ENCODE measurements around the gene FAM151A.

FAM151A gene

DNA sequence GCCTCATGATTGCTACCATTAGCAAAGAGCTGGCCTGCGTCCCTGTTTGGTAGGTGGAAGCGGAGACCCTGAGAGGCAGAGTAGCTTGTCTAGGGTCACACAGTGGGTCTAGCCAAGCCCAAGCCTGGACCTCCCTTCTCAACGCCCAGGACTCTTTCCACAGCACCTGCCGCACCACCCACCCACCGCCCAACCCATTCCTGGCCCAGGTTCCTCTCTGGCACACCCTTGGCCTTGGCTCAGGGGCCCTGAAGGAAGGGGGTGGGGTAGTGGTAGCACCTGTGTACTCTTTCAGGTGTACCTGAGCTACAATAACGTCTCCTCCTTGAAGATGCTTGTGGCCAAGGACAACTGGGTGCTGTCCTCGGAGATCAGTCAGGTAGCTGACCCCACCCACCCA is 19.3 kb downstream of the FAM151A start:
- DNase-seq (ENCODE audit: low read depth), result no peak

DNA sequence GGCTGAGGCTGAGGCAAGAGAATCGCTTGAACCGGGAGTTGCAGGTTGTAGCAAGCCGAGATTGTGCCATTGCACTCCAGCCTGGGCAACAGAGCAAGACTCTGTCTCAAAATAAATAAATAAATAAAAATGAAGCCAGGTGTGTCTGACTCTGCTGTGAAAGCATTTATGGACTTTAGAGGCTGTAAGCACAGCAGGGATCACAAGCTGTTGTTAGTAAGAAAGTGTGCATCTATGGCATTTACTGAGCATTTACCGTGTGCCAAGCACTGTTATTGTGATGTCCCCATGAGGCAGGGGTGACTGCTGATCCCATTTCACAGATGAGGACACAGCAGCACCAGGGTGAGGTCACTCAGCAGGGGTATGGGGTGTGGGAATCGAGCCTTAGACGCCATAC is 20.1 kb downstream of the FAM151A start:
- DNase-seq (ENCODE audit: low read depth), result no peak

DNA sequence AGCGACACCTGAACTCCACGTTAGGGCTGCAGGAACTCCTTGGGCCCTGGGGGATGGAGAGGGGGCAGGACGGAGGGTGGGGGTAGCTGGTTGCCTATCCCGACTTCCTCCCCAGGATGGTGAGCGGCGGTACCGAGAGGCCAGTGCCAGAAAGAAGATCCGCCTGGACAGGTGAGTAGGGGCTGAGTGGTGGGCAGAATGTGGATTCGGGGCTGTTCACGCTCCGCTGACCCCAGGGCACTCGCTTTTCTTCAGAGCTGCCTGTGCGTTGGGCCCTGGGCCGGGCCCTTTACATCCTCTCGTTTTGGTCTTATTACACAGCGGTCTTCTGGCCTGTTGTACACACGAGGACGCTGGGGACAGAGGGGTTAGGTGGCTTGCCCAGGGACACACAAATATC is 20.8 kb downstream of the FAM151A start:
- DNase-seq (ENCODE audit: low read depth), result no peak

DNA sequence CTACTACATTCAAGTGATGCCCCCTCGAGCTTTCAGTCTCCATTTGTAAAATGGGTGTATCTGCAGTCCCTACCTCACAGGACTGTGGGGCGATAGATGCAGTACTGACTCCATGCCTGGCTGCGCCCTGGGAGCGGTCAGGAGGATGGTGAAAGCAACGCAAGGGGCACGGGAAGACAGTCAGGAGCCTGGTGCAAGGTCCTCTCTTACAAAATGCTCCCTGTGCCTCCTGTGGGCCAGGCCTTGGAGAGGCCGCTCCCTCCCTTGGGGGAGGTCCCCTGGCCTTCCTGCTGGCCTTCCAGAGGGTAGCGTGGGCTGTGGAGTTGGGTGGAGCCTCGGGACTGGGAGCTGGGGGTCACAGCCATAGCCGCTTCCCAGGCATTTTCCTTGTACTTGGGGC is 21.6 kb downstream of the FAM151A start:
- DNase-seq (ENCODE audit: low read depth), result no peak

DNA sequence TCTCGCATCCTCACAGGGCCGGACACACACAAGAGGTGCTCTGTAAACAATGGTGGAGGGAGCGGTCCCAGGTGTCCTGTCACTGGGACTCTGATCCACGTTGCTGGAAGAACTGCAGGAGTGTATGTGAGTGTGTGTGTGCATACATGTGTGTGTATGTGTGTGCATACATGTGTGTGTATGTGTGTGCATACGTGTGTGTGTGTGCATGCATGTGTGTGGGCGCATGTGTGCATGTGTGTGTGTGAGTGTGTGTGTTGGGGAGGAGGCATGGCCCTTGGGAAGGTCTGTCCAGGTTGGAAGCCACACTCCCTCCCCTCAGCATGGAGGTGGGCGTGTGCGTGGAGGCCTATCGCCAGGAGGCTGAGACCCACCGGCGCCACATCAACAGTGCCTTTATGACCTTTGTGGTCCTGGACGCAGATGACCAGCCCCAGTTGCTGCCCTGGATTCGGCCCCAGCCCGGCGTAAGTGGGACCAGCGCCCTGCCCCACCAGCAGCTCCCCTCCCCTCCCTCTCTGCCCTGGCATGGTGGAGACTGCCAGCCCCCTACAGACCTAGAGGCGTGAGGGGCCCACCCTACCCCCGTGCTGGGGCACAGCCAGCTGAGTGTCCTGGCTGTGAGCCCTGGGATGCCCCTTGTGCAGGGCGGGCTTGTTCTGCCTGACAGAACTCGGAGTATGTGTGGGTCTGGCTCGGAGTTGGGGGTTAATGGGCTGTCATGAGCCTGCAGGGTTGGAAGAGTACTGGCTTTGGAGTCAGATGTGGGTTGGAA is 22.2 kb downstream of the FAM151A start:
- no peak for DNase-seq (ENCODE audit: low read depth)

DNA sequence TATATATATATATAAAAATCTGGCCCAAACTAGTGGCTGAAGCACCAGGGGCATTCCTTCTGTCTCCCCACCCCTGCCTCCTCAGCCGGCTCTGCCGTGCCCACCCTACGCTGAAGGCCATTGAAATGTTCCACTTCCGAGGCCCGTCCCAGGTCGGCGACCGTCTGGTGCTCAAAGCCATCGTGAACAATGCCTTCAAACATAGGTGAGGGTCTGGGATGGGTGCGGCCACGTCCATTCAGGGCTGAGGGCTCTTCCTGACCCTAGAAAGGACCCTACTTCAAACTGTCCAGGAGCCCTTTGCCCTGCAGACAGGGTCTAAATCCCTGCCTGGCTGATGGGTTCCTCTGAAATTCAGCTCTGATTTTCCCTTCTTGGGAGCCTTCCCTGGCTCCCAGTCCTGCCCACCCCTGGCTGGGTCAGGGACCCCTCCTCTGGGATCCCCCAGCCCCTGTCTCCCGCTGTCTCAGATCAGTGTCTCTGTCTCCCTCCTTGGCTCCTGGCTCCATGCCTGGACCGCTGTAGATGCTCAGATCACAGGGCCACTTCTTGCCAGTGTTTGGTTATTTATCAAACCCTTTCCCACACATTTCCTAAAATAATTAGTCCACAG is 24.0 kb downstream of the FAM151A start:
- no peak for DNase-seq (ENCODE audit: low read depth)

DNA sequence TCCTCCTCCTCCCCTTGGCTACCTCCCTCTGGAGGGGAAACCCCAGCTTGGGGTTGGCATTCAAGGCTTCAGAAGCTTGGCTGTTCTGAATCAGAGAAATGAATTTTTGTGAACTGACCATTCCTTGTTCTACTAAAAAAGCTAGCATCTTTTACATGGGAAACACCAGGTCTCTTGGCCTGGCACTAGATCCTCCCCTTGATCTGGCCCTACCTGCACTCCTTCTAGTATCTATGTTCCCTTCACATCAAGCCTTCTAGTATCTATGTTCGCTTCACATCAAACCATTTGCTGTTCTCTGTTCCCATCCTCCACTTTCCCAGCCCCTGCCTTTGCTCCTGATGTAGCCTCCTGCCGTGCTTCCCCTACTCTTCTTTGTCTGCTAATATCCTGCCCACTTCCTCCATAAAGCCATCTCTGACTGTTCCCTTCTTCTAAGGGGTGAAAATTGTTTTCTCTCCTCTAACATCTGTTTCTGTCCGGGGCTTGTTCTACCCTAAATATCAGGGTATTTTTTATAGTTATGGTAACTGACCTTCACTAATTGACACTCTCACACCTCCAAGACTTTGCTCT is 25.8 kb downstream of the FAM151A start:
- no peak for DNase-seq (ENCODE audit: low read depth)

DNA sequence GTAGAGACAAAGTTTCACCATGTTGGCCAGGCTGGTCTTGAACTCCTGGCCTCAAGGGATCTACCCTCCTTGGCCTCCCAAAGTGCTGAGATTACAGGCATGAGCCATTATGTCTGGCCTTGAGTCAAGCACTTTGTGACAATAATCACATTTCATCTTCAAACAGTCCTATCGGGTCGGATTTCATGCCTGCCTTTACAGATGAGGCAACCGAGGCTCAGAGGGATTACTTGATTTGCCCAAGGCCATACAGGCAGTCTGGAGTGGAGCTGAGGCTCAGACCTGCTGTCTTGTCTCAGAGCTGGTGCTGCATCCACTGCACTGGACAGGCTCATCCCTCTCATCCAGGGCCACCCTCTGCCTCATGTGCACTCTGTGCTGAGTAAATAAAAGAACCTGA is 26.6 kb downstream of the FAM151A start:
- DNase-seq (ENCODE audit: low read depth), result no peak

DNA sequence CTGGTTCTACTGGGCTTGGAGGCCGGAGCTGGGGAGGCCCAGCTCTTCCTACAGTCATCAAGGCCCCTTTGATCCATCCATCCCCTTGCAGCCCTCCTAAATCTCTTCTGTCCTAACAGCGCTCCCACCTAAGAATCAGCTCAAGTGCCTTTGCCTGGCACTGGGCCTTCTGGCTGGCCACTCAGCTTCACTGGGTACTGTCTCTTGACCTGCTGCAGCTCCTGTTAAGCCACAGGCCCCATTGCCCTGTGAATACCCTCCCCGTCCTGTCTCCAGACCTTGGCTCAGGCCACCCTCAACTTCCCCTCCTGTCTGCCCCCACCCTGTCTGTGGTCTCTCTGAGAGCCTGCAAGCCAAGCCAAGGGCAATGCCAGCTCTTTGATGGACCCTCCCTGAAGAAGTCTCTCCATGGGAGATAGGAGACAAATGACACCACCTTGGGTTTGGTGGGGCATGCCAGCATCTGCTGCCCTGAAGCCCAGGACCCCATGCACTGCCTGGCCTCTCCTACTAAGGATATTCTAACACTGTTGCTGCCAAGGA is 27.3 kb downstream of the FAM151A start:
- DNase-seq (ENCODE audit: low read depth), result no peak

DNA sequence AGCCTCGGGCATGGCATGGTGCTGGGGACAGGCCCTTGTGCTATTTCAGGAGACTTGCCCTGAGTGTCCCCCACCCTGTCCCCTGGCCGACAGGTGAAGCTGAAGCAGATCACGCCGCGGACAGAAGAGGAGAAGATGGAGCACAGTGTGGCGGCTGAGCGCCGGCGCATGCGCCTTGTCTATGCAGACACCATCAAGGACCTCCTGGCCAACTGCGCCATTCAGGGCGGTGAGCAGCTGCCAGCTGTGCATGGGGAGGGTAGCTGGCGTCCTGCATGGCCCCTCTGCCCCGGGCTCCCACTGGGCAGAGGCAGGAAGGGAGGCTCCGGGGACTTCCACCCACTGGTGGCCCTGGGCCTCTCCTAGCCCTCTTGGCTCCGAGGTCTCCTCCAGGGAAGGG is 28.9 kb downstream of the FAM151A start:
- DNase-seq (ENCODE audit: low read depth), result no peak

DNA sequence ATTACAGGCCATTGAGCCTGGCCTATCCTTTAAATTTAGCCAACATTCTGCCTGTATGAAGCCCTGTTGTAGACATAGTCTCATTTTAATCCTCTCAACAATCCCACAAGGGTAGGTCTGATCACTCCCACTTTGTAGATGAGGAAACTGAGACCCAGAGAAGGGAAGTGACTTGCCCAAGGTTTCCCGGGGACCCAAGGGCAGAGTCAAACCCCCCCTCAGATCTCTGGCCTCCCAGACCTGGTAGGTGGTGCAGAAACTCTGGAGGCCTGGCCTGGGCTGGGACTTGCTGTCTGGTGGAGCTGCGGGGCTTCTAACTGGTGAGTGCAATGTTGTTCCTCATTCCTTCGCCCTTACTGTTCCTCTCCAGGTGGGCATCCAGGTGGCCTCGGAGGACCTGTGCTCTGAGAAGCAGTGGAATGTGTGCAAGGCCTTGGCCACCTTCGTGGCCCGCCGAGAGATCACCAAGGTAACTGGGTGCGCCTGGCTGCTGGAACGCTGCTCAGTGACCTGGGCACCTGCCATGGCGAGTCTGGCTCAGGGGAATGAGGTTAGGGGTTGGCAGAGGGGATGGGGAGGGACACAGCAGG is 29.7 kb downstream of the FAM151A start:
- no peak for DNase-seq (ENCODE audit: low read depth)

DNA sequence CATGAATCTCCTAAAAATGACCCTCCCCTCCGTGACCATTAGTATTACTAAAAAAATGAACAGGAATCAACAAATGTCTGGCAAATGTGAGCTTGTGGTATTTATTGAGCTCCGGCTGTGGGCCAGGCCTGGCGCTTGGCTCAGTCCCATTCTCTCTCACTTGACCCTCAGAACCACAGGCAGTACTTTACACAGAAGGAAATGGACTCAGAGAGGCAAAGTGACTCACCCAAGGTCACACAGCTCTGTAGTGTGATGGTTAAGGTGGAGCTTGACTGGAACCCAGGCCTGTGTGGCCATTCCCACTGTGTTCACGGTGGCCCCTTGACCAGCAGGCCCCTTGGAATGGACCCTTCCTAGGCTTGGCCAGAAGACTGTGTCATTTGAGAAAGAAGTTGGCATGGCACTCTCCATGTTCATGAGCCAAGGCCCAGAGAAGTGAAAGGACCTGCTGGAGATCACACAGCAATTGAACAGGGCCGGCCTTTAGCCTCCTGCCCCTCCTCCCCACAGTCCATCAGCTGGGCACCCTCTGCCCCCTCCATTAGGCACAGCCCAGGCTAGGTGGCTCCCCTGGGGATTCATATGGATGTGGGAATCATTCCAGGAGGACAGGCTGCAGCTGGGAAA is 32.1 kb downstream of the FAM151A start:
- no peak for DNase-seq (ENCODE audit: low read depth)

DNA sequence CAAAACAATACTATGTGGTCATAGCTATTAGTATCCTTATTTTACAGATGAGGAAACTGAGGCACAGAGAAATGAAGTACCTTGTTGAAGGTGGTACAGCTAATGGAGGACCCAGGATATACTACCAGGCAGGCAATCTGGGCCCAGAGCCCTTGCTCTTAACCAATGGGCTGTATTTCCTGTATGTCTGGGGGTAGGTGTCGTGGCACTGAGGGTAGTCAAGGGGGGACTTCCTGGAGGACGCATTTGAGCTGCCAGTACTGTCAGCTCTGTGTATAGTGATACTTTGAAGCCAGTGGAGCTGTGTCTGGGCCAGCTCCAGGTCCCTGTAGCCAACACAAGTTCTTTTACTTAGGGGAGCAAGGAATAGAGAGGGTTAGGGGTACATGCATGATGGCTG is 34.9 kb downstream of the FAM151A start:
- no peak for DNase-seq (ENCODE audit: low read depth)

DNA sequence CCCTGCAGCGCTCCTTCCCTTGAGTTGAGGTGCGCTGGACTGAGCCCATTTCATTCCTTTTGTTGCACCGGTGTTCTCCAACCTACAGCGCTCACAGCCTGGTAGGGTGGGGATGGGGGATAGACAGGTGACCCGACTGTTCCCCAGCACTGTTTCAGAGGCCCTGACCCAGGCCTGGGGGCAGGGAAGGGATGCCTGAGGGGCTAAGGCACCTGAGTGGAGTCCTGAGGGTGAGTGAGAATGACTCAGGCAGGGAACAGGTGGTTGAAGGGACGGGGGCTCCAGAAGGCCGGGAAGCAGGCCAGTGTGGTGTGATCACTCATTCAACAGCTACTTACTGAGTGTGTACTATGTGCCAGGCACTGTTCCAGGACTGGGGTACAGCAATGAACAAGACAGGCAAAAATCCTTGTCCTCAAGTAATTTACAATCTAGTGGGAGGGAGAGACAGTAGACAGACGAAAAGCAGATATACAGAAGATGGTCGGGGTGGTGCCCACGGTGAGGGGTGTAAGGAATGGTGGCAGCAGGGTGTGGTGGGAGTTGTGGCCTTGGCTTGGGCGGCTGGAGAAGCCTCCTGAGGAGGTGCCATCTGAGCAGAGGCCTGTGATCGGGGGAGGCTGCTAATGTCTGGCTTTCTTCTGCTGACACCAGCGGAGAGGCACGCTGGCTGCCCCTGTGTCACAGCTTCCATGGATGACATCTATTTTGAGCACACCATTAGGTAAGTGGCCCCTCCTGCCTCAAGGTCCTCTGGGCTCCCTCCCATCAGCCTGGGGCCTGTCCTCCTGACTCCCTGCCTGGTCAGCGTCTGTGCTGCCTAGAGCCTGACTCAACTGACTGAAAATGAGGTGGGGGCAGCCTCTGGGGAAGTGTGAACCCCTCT is 37.9 kb downstream of the FAM151A start:
- DNase-seq (ENCODE audit: low read depth), result no peak

DNA sequence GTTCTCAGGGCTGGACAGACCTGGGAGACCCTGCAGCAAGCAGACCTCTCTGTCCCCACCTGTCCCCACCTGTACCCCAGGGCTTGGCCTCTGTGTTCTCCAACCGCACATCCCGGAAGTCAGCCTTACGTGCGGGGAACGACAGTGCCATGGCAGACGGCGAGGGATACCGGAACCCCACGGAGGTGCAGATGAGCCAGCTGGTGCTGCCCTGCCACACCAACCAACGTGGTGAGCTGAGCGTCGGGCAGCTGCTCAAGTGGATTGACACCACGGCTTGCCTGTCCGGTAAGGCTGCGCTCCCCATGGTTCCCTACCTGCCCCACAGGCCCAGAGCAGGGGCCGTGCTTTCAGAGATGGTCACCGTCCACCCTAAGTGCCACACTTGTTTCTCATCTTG is 38.8 kb downstream of the FAM151A start:
- no peak for DNase-seq (ENCODE audit: low read depth)

DNA sequence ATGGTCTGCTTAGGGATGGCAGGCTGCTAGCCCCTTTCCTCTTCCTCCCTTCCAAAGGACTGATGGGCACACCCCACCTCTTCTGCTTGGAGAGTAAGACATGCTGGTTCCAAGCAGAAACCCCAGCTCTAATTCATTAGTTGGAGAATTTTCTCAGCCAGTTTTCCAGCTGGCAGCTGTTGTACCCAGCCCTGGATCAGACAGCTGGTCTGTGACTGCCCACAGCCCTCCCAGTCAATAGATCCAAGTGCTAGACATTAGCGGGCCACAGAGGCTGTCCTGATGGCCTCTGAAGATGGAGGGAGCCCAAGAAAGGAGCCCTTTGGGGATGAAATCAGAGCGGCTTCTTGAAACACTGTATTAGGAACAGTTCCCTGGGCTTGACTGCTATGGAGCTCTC is 39.5 kb downstream of the FAM151A start:
- no peak for DNase-seq (ENCODE audit: low read depth)

DNA sequence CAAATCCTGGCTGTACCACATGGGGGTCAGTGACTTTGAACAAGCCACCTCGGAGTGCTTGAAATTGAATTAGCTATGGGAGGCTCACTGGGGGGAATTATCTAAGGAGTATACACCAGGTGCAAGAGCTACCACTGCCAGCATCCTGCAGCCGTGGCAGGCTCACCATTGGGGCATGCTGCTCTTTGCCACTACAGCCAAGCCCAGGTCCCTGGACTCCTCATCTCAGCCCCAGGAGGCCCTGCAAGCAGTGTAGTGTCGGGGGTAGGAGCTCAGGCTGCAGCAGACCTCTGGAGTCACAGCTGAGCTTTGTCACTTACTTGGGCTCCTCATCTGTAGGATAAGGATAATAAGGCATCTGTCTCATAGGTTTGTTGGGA is 40.0 kb downstream of the FAM151A start:
- no peak for DNase-seq (ENCODE audit: low read depth)

DNA sequence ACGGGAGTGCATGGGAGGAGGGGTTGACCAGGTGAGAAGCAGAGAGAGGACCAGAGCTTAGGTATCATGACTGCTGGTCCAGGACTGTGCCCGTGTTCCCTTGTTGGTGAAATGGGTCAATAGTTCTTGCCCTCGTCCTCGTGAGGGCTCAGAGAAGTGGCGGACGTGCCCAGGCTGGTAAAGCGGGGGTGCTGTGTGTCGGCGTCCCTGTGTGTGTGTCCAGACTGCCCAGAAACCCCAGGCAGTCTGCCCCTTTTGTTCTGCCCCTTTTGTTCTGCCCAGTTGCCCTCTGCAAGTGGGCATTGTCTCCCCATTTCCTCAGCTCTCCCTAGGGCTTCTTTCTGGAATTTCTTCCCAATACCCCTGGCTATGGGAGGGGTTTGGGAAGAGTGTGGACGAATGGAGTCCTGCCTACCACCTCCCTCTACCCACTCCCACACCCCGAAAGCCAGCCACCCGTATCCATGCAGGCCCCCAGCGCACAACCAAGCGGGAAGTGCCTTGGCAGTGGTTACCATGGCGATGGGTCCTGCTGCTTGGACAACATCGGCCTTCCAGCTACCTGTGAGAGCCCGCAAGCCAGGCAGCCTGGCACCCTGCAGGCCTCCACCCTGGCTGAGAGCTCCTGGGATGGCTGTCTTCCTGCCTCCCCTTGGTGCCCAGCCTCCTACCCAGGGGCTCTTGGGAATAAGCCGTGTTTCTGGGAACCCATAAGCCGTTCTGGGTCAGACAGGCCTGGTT is 40.6 kb downstream of the FAM151A start:
- no peak for DNase-seq (ENCODE audit: low read depth)

DNA sequence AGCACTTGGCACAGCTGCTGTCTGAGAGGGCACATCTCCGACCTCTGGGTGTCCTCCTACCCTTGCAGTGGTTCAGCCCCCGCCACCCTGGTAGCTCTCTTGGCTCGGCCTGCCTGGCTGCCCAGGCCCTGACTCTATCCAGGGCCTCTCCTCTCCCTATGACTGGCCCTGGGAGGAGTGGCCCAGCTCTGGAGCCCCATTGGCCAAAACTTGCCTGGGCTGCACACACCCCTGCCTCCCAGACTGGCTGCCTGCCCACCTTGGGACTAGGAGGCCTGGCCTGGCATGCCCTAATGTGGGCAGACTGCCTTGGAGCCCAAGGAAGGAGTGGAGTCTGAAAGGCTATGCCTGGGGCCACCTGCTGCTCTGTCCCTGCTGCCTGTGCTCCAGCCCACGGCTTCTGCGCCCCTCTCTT is 41.7 kb downstream of the FAM151A start:
- DNase-seq (ENCODE audit: low read depth), result no peak

DNA sequence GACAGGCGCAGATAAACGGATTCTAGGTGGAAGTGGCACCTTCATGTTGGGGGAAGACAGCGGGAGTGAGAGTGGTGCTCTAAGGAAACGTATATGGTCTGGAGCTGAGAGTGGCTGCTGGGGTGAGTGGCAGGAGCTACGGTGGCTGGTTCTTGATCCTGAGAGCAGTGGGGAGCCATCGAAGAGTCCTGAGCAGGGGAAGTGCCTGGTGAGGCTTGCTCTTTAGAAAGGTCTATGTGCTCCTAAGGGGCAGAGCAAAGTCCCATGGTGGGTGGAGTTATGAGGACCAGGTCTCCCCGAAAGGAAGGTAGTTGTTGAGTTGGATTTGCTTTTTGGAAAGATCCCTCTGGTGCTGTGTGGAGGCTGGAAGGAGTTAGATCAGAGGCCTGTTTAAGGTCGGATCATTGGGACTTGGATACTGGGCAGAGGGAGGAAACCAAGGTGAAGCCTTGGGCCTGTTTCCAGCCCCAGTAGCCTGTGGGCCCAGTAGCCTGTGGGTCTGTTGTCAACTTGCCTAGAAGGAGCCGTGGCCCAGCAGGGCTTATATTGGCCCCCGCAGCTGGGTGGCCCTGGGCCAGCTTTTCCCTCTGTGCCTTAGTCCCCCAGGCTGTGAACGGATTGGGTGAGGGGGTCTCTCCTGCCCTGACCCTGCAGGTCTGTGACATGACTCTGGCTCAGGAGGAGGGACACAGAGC is 42.3 kb downstream of the FAM151A start:
- no peak for DNase-seq (ENCODE audit: low read depth)
